HG03103 (cell line): Measurements from ENCODE around the gene SORCS2.

Experiments
- ATAC-seq: cut with Tn5 transposase; IDR thresholded peaks from one replicate; pipeline ENCODE4 v1.9.1; 2021; ENCODE audit warnings: low read depth; ENCODE audit not compliant: unreplicated experiment

Gene SORCS2

DNA sequence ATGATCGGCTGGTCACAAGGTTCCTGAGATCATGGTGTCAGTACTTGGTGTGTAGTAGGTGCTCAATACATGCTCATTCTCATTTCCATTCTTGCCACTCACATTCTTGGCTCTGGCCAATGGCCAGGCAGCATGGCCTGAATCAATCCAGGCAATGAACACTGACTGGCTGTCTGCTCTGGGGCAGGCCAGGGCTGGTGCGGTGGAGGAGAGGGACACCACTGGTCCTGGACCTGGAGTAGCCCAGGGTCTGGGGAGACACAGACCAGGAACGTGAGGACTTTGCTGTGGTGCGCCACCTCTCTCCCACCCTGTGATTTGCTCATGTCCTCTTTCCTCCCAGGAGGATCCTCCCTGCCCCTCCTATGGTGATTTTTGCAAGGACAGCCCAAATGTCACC lies 122.9 kb downstream of the SORCS2 start:
- ATAC-seq = no peak

GRCh38 chr4:7315935-7316334 lies 123.6 kb downstream of the SORCS2 start:
- no peak for ATAC-seq

DNA sequence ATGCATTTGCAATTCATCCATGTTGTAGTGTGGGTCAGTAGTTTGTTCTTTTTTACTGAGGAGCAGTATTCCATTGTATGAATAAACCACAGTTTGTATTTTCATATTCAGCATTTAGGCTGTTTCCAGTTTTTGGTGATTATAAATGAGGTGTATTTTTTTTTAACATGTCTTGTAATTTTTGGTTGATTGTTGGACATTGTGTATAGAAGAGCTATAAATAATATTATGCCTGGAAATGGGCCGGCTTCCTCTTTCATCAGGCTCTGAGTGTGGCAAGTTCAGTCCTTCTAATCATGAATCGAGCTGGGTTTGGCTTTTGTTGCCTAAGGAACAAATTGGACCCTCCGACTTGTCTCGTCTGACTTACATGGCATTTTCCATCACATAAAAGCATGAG lies 126.7 kb downstream of the SORCS2 start:
- ATAC-seq = no peak

DNA sequence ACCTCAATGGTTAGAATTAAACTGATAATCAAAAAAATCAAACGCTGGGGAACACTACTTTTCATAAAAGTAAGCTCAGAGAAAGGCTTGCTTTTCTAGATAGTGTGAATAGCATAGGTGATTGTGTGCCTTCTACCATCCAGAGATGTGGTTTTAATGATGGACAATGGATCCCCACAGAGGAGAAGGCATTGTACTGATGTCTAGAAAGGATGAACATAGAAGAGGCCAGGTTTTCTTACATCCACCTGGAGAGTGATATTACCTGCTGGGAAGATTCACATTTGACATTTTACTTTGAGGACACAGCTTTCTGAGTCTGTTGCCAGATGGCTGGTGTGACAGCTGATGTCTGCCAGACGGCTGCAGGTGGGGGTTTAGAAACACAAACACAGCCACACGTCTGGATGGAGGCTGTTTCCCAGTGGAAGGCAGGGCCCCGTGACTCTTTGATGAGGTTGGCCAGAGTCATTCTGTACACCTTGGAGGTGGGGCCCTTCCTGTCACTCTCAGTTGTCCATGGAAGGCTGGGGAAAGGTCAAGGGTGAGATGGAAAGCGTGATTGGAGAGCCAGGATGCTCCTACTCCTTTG lies 128.0 kb downstream of the SORCS2 start:
- no peak for ATAC-seq

- ATAC-seq = no peak
These were observed 130.0 kb downstream of the SORCS2 start for GRCh38 chr4:7322166-7322991.

DNA sequence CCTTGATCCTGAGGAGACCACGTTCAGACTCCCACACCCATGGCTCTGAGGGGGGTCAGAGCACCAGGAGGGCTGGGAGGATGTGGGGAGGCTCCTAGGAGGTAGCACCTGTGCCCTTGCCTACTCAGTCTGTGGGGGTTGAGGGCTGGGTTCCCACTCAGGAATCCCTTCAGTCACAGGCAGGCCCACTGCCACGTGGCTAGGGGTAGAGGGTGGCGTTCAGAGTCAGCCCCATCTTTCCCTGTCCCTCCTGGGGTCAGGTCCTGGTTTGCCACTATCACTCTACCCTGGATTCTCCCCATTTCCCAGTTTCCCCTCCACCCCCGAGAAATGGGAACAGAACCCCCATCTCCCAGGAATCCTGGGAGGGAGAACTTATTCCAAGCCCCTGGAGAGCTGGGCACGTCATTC lies 131.1 kb downstream of the SORCS2 start:
- ATAC-seq = no peak

DNA sequence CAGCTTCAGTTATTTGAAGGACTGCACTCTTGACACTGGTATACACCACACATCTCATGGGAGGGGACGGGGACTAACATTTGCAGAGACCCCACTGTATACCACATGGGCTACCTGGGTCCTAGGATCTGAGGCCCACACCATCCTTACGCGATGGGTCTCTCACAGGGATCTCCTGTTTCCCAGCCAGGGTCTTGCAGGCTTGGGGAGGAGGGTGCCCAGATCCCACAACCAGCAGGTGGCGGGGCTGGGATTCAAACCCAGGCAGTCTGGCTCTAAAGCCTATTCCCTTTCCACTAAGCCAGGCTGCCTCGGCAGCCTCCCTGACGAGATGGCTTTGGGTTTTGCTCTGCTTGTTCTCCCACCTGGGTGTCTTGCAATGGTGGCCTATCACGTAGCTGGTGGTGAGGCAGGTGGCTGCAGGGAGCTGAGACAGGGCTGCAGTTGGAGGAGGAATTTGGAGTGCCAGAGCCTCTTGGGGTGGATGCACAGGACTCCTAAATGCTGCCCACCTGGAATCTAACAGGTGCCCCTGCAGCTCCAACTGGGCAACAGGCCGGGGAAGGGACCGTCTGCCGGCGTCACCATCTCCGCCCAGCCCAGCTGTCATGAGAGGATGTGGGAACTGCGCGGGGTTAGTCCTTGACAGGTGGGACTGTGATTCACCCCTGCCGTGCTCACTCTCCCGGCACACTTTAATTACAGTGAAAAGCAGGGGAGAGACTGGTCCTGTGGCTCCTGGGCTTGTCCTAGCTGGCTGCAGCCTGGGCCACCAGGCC lies 131.7 kb downstream of the SORCS2 start:
- no peak for ATAC-seq

DNA sequence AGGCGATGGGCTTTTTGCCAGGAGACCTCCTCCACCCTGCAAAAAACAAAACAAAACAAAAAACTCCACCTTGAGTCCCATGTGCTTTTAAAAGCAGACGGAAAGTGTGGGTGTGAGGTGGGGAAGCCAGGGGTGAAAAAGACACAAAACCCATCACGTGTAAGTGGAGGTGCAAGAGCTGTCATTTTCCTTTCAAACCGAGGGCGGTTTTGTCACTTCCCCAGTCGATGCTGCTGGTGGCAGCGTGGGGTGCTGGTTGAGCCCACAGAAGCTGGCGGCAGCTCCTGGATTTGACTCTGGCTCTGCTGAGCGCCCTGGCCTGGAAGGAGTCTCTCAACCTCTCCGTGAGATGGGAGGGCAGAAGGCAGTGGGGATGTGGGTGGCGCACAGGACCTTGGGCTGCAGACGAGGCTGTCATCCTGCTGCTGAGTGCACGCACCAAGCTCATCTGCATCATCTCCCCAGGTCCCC lies 132.3 kb downstream of the SORCS2 start:
- no peak for ATAC-seq

- ATAC-seq = no peak
These were observed 133.2 kb downstream of the SORCS2 start for GRCh38 chr4:7325541-7325940.

DNA sequence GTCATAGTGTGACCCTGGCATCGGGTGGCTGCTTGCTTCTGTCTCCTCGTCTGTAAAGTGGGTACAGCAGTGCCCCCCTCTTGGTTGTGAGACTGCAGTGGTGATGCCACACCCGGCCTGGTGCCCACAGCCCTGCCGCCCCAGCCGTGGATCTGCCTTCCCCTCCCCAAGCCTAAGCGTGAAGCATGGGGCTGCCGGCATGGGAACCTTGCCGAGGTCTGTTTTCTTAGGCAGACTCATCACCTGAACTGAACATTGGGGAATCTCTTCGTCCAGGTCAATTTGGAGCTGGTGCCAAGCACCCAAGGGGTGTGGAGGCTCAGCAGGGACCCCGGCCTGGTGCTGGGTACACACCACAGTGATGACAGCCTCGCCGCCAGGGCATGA lies 134.0 kb downstream of the SORCS2 start:
- no peak for ATAC-seq

DNA sequence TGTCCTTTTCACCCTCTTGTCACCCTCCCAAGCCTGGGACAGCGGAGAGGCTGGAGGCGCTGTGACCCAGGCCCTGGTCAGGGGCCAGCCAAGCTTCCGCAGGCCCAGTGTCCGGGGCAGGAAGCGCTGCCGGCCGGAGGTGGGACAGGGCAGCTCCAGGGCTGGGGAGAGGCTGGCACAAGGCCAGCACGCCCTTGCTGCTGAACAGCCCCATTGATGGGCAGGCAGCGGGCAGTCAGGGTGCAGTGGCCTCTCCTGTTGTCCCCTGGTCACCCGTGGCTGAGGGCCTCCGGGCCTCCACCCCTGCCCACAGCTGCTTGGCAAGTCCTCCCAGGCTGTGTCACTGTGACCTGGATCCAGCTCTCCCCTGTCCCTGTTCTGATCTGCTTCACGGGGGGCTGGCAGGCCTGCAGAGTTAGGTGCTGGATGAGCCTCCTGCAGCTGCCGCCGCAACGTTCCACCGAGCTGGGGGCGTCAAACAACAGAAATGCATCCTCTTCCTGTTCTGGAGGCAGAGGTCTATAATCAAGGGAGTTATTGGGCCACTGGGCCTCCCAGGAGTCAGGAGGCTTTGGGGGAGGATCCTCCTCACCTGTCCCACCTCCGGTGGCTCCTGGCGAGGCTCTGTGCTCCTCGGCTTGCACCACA lies 134.5 kb downstream of the SORCS2 start:
- ATAC-seq = no peak

DNA sequence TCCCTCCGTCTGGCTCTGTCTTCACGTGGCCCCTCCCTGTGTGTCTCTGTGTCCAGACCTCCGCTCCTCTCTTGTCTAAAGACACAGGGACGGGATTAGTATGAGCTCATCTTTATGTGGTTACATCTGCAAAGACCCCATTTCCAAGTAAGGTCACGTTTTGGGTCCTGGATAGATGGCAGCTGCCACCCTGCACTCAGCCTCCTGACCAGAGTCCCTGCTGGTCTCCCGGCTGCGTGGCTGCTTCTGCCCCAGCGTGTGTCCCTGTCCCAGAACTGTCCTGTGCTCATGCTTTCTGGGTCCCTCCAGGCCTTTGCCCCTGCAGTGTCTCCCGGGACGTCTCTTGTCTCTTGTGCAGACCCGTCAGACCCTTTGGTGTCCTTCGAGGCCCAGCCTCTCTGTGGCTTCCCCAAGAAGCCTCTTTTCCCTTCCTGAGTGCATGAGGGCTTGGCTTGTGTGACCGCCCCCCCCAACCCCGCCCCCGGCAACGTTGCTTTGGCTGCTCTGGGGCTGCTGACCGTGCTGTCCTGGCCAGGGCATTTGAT lies 135.1 kb downstream of the SORCS2 start:
- no peak for ATAC-seq

DNA sequence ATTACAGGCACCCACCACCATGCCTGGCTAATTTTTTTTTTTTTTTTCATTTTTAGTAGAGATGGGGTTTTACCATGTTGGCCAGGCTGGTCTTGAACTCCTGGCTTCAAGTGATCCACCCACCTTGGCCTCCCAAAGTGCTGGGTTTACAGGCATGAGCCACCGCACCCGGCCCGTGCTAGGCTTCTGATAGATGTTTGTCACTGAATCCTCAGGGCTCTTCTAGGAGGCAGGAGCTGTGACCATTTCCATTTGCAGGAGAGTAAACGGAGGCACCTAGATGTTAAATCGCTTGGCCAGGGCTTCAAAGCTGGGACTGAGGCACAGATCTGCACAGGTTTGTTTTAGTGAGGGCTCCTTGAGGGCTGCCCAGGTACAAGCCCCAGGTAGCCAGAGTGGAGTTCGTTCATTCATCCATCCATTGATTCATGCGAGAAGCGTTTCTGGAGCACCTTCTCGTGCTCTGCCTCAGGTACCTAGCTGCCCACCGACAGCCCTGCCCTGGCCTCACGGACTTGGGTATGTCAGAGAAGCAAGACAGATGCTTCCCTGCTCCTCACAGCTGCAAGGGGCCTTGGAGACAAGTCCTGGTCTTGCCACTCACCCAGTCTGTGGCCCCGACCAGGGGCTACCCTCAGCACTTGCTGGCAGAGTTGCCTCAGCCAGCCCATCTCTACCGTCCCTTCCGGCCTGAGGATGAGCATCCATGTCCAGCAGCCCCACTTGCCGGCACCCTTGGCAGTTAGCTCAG lies 136.0 kb downstream of the SORCS2 start:
- ATAC-seq = no peak

- ATAC-seq = no peak
These were observed 136.7 kb downstream of the SORCS2 start for GRCh38 chr4:7328913-7329638.

DNA sequence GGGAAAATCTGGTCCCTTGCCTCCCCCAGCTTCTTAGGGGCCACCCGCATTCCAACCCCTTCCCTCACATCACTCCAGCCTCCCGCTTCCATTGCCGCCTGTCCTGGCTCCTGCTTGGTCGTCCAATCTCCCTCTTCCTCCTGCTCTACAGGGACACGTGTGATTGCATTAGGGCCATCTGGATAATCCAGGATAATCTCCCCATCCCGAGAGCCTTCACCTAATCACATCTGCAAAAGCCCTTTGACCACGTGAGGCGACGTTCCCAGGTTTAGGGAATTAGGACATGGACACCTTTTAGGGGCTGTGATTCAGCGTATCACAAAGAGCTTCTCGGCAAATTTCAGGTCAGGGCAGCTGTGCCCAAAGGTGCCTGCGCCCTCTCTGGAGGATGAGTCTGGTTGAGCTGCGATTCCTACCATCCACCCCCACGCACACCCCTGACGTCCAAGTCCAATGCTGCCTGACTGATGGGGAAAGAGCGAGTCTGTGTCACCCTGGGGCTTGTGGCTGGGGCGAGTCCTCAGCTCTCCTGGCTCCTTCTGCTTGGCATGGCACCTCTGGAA lies 137.8 kb downstream of the SORCS2 start:
- ATAC-seq = no peak

- ATAC-seq = no peak
These were observed 138.7 kb downstream of the SORCS2 start for GRCh38 chr4:7330811-7331681.

DNA sequence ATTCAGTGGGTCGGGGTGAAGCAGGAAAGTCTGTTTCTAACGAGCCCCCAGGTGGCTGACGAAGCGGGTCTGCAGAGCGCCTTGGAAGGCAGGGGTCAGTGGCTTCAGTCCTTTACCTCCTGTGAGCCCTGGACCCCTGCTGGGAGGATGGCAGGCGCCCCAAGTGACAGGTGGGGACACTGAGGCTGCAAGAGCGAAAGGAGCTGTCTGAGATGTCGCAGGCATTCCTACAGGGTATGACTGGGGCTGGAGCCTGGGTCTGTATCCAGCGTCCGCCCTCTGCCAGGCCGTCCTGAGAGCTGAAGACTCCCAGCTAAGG lies 139.3 kb downstream of the SORCS2 start:
- no peak for ATAC-seq
